Vagina (tissue), 2 donors: ENCODE results near the gene OR2L2. TPM values are rescaled to one million over a fixed set of nuclear protein-coding genes. Genes with fewer than 3 reads are reported as not detected.

Experiments used
- DNase-seq, 2 donors: peaks; one replicate each; pipeline ENCODE4 v3.0.0-alpha.2; 2017; ENCODE audit errors: extremely low spot score in 2 of 2
- H3K27ac ChIP-seq: fragments of 200-600 bp; sonication (generic); one replicate; pipeline ENCODE4 v1.5.1; 2019
- H3K27me3 ChIP-seq: fragments of 200-600 bp; sonication (generic); one replicate; pipeline ENCODE4 v1.5.1; 2019
- H3K36me3 ChIP-seq, 2 donors: fragments of 200-600 bp; sonication (generic); one replicate each; pipeline ENCODE4 v1.5.1; 2017 to 2019
- H3K4me1 ChIP-seq: fragments of 200-600 bp; sonication (generic); one replicate; pipeline ENCODE4 v1.5.1; 2019
- H3K4me3 ChIP-seq, 2 donors: fragments of 200-600 bp; sonication (generic); 1 replicate in 1 of 2; 2 replicates in 1 of 2; pipeline ENCODE4 v1.5.1; 2016 to 2019
- H3K9me3 ChIP-seq: fragments of 200-600 bp; sonication (generic); one replicate; pipeline ENCODE4 v1.5.1; 2019
- CTCF ChIP-seq, 3 experiments: fragments of 450-650 bp in 2 of 3; fragments of 200-600 bp in 1 of 3; sonication (generic) in 1 of 3; IDR thresholded peaks; one replicate each; pipeline ENCODE4 v1.5.1; 2017 to 2019; ENCODE audit warnings: antibody characterized with exemption in 3 of 3, mild to moderate bottlenecking in 2 of 3, moderate library complexity in 2 of 3
- POLR2A ChIP-seq, 2 donors: fragments of 450-650 bp; IDR thresholded peaks; one replicate each; pipeline ENCODE4 v1.6.1; 2017; ENCODE audit warnings: antibody characterized with exemption in 2 of 2, mild to moderate bottlenecking in 2 of 2, moderate library complexity in 2 of 2
- POLR2AphosphoS5 ChIP-seq, 2 donors: sonication (generic); formaldehyde crosslinking; IDR thresholded peaks; one replicate each; pipeline ENCODE4 v1.9.0; 2017; ENCODE audit warnings: antibody characterized with exemption in 2 of 2, mild to moderate bottlenecking in 2 of 2, low read depth in 1 of 2; ENCODE audit not compliant: insufficient read depth in 1 of 2
- intact Hi-C: fragments of 100-400 bp; cut with DNase I; formaldehyde crosslinking; loops from one replicate; pipeline ENCODE4 v1.15.1; 2023
- total RNA-seq: library from RNA; depleted of rRNA; stranded (reverse); fragments of >200 nt; gene quantifications from one replicate; pipeline ENCODE4 v1.2.3, GENCODE V29; 2016

OR2L2 gene
- total RNA-seq, 1 donor from 2014 or later = 0.25 TPM

DNA sequence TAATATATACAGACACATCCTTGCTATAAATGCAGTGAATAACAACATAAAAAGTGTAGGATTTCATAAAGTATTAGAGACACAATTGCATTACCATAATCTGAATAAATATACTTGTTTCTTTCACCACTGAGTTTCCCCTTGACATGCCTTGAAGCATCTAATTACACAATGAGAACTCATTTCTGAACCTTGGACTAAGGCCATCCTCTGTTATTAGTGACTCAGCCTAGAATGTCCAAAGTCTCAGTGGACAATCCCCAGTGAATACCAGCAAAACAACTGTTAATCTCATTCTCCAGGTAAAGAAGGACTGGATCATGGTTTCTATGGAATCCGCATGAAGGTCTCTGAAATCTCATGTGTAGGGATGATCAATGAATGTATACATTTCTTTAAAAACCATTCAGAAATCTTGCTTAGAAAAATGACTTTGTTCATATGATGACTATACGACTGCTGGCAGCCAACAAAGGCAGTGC is 16.6 kb upstream of the OR2L2 start, which contains the start of gene OR2L5:
OR2L5 (plus strand) TSS at position 432 of the 482 bp plus-strand sequence. CDS start 8,288 bp downstream, outside the sequence.
- TF ChIP-seq POLR2A (IDR thresholded peaks at IDR 0.05) (no peak), CTCF (IDR thresholded peaks at IDR 0.05) (no peak)
- no peaks in the 10 kb centered on the region for H3K36me3 ChIP-seq
- H3K4me3 ChIP-seq = no peak within 1 kb of the TSS
- H3K27ac ChIP-seq = no peak within 1 kb of the TSS
- intact Hi-C loops = no loop called here
- no peaks in the 10 kb centered on the region for H3K4me1 ChIP-seq
- H3K9me3 ChIP-seq = no peaks in the 10 kb centered on the region
- DNase-seq = no peak
- H3K27me3 ChIP-seq = no peaks in the 10 kb centered on the region

- TF ChIP-seq POLR2AphosphoS5 (IDR thresholded peaks at IDR 0.05; ENCODE audit: insufficient read depth in 1 of 2, low read depth in 1 of 2) (no peak), CTCF (IDR thresholded peaks at IDR 0.05) (no peak), POLR2A (IDR thresholded peaks at IDR 0.05) (no peak)
- no peaks in the 10 kb centered on the region for H3K27me3 ChIP-seq
- H3K27ac ChIP-seq = no peak overlapping the region
- intact Hi-C loops = no loop called here
- no peaks in the 10 kb centered on the region for H3K9me3 ChIP-seq
- H3K4me3 ChIP-seq = no peak overlapping the region
- no peaks in the 10 kb centered on the region for H3K36me3 ChIP-seq
- H3K4me1 ChIP-seq = no peaks in the 10 kb centered on the region
- DNase-seq = no peak
Measured at GRCh38 chr1:248015803-248016202, 14.1 kb upstream of the OR2L2 start.

GRCh38 chr1:248045209-248045608 is 15.3 kb downstream of the OR2L2 start:
- Histone ChIP-seq H3K9me3 (no peaks in the 10 kb centered on the region), H3K27me3 (no peaks in the 10 kb centered on the region), H3K4me3 (no peak overlapping the region), H3K4me1 (no peaks in the 10 kb centered on the region), H3K27ac (no peak overlapping the region), H3K36me3 (no peaks in the 10 kb centered on the region)
- no peak for DNase-seq
- intact Hi-C loops = no loop called here
- no peak for TF ChIP-seq POLR2A (IDR thresholded peaks at IDR 0.05)
- no peak for TF ChIP-seq POLR2AphosphoS5 (IDR thresholded peaks at IDR 0.05; ENCODE audit: insufficient read depth in 1 of 2, low read depth in 1 of 2)
- TF ChIP-seq CTCF (IDR thresholded peaks at IDR 0.05) = no peak

DNA sequence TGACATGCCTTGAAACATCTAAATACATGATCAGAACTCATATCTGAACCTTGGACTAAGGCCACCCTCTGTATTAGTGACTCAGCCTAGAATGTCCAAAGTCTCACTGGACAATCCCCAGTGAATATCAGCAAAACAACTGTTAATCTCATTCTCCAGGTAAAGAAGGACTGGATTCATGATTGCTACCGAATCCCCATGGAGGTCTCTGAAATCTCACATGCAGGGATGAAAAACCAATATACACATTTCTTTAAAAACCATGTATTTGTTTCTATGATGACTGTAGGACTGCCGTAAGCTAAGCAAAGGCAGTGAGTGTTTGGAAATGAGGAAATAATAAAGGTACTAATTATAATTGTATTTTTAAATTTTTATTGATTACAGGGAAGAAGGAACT is 16.7 kb downstream of the OR2L2 start, which contains the start of gene OR2L3:
OR2L3 (plus strand) TSS at position 301 of the 400 bp plus-strand sequence. CDS start 13,846 bp downstream, outside the sequence.
- Histone ChIP-seq H3K36me3 (no peaks in the 10 kb centered on the region), H3K9me3 (no peaks in the 10 kb centered on the region), H3K4me3 (no peak within 1 kb of the TSS), H3K4me1 (no peaks in the 10 kb centered on the region), H3K27ac (no peak within 1 kb of the TSS), H3K27me3 (no peaks in the 10 kb centered on the region)
- intact Hi-C loops = no loop called here
- TF ChIP-seq POLR2A (IDR thresholded peaks at IDR 0.05) (no peak), POLR2AphosphoS5 (IDR thresholded peaks at IDR 0.05; ENCODE audit: insufficient read depth in 1 of 2, low read depth in 1 of 2) (no peak), CTCF (IDR thresholded peaks at IDR 0.05) (no peak)
- no peak for DNase-seq

- DNase-seq = no peak
- Histone ChIP-seq H3K4me3 (no peak overlapping the region), H3K27ac (no peak overlapping the region), H3K27me3 (no peaks in the 10 kb centered on the region), H3K36me3 (no peaks in the 10 kb centered on the region), H3K4me1 (no peaks in the 10 kb centered on the region), H3K9me3 (no peaks in the 10 kb centered on the region)
- TF ChIP-seq POLR2A (IDR thresholded peaks at IDR 0.05) = no peak
- TF ChIP-seq CTCF (IDR thresholded peaks at IDR 0.05) = no peak
- TF ChIP-seq POLR2AphosphoS5 (IDR thresholded peaks at IDR 0.05; ENCODE audit: insufficient read depth in 1 of 2, low read depth in 1 of 2) = no peak
- intact Hi-C loops = no loop called here
Measured at GRCh38 chr1:248047008-248047407, 17.1 kb downstream of the OR2L2 start.
